Measurements from ENCODE around the gene COG8. TPM values are rescaled to one million over a fixed set of nuclear protein-coding genes. Genes with fewer than 3 reads are reported as not detected.

COG8 gene
- total RNA-seq, 6 donors from 2014 or later, result 33.5 to 62.9 (median 37.0) TPM

- no peak for TF ChIP-seq POLR2A (IDR thresholded peaks at IDR 0.05)
- no peak for TF ChIP-seq POLR2AphosphoS5 (IDR thresholded peaks at IDR 0.05)
- no peak for TF ChIP-seq EP300 (IDR thresholded peaks at IDR 0.05)
- TF ChIP-seq CTCF (IDR thresholded peaks at IDR 0.05), result no peak
- no peak overlapping the region for H3K4me3 ChIP-seq
- WGBS, 2 donors, result 84 to 85% methylated on average over 1 of the region's 1 CpG
- DNase-seq (no peak), ATAC-seq (ENCODE audit: low FRiP score in 2 of 2) (no peak)
- H3K9me3 ChIP-seq, result no peaks in the 10 kb centered on the region
- H3K27me3 ChIP-seq, result no peaks in the 10 kb centered on the region
- H3K36me3 ChIP-seq, result peaks cover 0 to 3% (median 0%) of the 10 kb centered on the region in 4 donors
- H3K4me1 ChIP-seq, result peaks cover 12 to 15% (median 15%) of the 10 kb centered on the region in 4 donors
- peak overlapping the region in 2 of 4 donors; percentile 2 to 5 for H3K27ac ChIP-seq
Measured at GRCh38 chr16:69277413-69277812, 62.0 kb downstream of the COG8 start.

Other genes with a start within 250 kb of the COG8 start
- 10 to 100 TPM in 4 of 6 donors, 1 to 10 TPM in 2; 4.5 to 32.0 (median 15.8) TPM for gene HAS3, start 233.9 kb downstream of the COG8 start, total RNA-seq
- gene CHTF8, start 207.0 kb downstream of the COG8 start, total RNA-seq, result 100 to 1,000 TPM in 1 of 6 donors, 10 to 100 TPM in 5; 33.5 to 103 (median 70.6) TPM
- gene UTP4, start 206.9 kb downstream of the COG8 start, total RNA-seq, result 10 to 100 TPM; 10.9 to 38.8 (median 28.4) TPM
- 10 to 100 TPM; 24.1 to 41.2 (median 30.5) TPM for gene SNTB2, start 152.4 kb downstream of the COG8 start, total RNA-seq
- gene VPS4A, start 28.2 kb downstream of the COG8 start, total RNA-seq, result 10 to 100 TPM; 27.8 to 48.6 (median 32.9) TPM
- 10 to 100 TPM in 5 of 6 donors, 1 to 10 TPM in 1; 6.9 to 22.0 (median 13.5) TPM for gene PDF, start 9.0 kb downstream of the COG8 start, total RNA-seq
- 10 to 100 TPM in 4 of 6 donors, 1 to 10 TPM in 2; 2.7 to 21.0 (median 14.1) TPM for gene NIP7, start 208 bp upstream of the COG8 start, total RNA-seq
- gene TMED6, start 12.2 kb upstream of the COG8 start, total RNA-seq, result 1 to 10 TPM in 2 of 6 donors, under 1 TPM in 2, not detected in 2; 0.43 to 2.6 (median 1.1) TPM
- 100 to 1,000 TPM in 1 of 6 donors, 10 to 100 TPM in 5; 17.0 to 114 (median 22.6) TPM for gene TERF2, start 46.4 kb upstream of the COG8 start, total RNA-seq
- 10 to 100 TPM; 25.2 to 93.1 (median 69.4) TPM for gene CYB5B, start 85.1 kb upstream of the COG8 start, total RNA-seq
- gene NFAT5, start 226.4 kb upstream of the COG8 start, total RNA-seq, result 10 to 100 TPM; 36.0 to 80.7 (median 50.4) TPM